Stimulated activated CD8-positive, alpha-beta memory T cell treated with anti-CD3 and anti-CD28 coated beads, Interleukin-12 subunit alpha, Interleukin-12 subunit beta, amount 100 ng/mL, for 24 hours (primary cell): ENCODE data around the gene CRIP1.

Experiments
- DNase-seq: peaks from one replicate; pipeline ENCODE4 v3.0.0-alpha.2; 2020; ENCODE audit errors: extremely low read depth

The CRIP1 gene

DNA sequence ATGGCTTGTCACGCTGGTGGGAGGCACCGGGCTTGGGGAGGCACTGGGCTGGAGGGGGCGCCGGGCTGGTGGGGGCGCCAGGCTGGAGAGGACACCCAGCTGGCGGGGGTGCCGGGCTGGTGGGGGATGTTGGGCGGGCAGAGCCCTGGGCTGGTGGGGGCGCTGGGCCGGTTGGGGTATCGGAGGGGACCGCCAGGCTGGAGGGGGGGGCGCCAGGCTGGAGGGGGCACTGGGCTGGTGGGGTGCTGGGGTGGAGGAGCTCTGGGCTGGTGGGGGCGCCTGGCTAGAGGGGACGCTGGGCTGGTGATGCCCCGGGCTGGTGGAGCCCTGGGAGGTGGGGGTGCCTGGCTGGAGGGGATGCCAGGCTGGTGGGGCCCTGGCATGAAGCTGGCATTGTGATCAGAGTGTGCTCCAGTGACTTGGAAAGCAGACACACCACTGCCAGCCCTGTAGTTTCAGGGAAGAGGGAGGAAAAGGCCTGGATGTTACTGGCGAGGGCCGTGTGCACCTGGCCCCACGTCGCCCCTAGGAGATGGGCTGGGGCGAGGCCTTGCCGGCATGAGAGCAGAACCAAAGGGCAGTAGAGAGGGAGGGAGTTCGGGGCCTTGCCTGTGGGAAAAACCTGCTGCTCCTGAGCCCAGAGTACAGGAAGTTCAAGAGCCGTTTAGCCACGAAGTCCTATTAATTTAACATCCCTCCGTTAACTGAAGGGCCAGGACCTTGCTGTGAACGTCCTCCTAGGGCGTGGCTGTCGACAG is 17.4 kb downstream of the CRIP1 start:
- no peak for DNase-seq

GRCh38 chr14:105505101-105505500 is 18.4 kb downstream of the CRIP1 start:
- DNase-seq = no peak

GRCh38 chr14:105507247-105507646 is 20.6 kb downstream of the CRIP1 start:
- DNase-seq = no peak

- DNase-seq = no peak
These were observed 21.4 kb downstream of the CRIP1 start for GRCh38 chr14:105508069-105508468.

DNA sequence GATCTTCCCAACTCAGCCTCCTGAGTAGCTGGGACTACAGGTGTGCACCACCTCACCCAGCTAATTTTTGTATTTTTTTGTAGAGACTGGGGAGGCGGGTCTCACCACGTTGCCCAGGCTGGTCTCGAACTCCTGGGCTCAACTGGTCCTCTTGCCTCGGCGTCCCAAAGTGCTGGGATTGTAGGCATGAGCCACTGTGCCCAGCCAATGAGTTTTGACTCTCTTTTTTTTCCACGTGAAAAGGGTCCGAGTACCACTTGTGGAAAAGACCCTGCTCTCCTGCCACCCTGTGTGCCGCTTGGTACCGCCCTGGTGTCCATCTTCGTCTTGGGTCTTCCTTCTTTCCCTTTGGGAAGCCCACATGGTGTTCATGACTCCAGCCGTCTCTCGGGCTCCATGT is 21.9 kb downstream of the CRIP1 start:
- no peak for DNase-seq

DNA sequence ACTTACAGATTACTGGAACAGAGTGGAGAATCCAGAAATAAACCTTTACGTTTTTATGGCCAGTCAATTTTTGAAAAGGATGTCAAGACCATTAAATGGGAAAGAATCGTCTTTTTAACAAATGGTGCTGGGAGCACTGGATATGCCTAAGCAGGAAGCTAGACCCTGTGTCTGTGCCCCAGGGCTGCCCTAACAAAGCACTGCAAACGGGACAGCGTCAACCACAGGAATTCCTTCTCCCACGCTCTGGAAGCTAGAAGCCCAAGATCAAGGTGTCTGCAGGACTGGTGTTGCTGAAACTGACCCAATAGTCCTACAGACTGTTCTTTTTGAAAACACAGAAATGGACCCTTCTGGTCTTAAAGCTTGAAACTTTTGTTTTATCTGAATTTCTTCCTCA is 30.4 kb downstream of the CRIP1 start:
- no peak for DNase-seq

- no peak for DNase-seq
These were observed 33.4 kb downstream of the CRIP1 start for GRCh38 chr14:105519946-105520698.

GRCh38 chr14:105525326-105525725 is 38.6 kb downstream of the CRIP1 start:
- no peak for DNase-seq

GRCh38 chr14:105525861-105526775 is 39.4 kb downstream of the CRIP1 start, which contains the start of gene TMEM121:
TSS of gene TMEM121 (plus strand) at chr14:105526583. CDS start at chr14:105528835, 2,252 bp downstream.
- no peak for DNase-seq

DNA sequence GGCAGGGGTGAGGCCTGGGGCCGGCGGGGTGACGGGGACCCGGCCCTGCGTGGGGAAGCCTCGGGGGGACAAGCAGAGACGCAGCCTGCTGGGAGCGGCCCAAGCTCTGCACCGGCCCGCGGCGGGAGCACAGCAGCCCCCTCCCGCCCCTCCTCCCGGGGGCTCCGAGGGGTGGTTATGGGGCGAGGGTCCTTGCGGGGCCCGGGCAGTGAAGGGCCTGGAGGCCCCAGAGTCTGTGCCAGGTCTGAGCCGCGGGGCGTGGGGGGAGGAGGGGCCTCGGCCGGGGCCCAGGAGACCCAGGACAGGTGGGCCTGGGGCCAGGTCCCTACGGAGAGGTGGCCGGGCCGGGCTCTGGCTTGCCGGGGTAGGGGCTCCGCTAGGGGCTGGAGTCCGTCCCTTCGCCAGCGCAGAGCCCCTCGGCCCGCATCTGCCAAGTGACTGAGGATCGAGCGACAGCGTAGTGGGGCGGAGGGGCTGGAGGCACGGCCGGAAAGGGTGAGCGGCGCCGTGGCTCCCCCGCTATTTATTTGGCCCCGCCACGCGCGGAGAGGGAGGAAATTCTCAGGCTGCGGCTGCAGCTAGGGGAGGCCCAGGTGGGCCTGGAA is 40.2 kb downstream of the CRIP1 start:
- DNase-seq = no peak

- DNase-seq = no peak
These were observed 40.7 kb downstream of the CRIP1 start for GRCh38 chr14:105527381-105527825.

GRCh38 chr14:105527826-105528585 is 41.3 kb downstream of the CRIP1 start:
- peak; percentile 48 for DNase-seq

GRCh38 chr14:105528586-105529318 is 42.1 kb downstream of the CRIP1 start:
- peak; percentile 36 for DNase-seq

GRCh38 chr14:105529319-105529568 is 42.6 kb downstream of the CRIP1 start:
- DNase-seq = no peak

DNA sequence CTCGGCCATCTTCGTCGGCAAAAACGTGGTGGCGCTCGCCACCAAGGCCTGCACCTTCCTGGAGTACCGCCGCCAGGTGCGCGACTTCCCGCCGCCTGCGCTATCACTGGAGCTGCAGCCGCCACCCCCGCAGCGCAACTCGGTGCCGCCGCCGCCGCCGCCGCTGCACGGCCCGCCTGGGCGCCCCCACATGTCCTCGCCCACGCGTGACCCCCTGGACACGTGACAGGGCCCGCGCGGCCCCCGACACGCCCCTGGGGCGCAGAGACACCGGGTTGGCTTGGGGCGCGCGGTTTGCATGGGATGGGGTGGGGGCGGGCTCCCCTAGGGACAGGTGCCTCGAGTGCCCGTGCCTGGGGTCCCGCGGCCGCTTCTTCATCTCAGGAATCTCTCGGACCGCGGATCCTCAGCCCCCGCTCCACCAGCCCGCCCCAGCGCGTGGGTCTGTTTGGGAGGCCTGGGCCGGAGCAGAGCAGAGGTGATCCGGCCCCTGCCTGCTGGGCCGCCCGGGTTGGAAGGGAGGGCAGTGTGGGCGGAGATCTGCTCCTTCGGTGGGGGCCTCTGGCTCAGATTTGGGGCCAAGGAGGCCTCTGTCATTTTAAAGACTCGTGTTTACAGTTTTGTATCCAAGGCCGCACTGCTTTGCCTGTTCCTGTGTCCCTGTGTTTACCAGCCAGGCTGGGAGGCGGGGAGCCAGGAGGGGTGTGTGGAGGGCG is 43.0 kb downstream of the CRIP1 start:
- DNase-seq = no peak

- DNase-seq = no peak
These were observed 43.8 kb downstream of the CRIP1 start for GRCh38 chr14:105530285-105531087.

- DNase-seq = no peak
These were observed 44.6 kb downstream of the CRIP1 start for GRCh38 chr14:105531088-105531893.
